Tibial nerve (tissue), 3 donors: Measurements from ENCODE around the gene C11orf86.
A peak's percentile ranks its signal among the peaks of the same experiment; 100 is the strongest.

ENCODE experiments used
- POLR2A ChIP-seq, 2 donors: fragments of 450-650 bp; IDR thresholded peaks; one replicate each; pipeline ENCODE4 v1.6.1; 2017; ENCODE audit warnings: antibody characterized with exemption in 2 of 2, mild to moderate bottlenecking in 2 of 2, moderate library complexity in 2 of 2
- TF ChIP-seq, protein P1 (sequence below), 5 experiments: fragments of 200-600 bp in 3 of 5; fragments of 450-650 bp in 2 of 5; sonication (generic) in 3 of 5; IDR thresholded peaks; one replicate each; pipeline ENCODE4 v1.5.1; 2016 to 2019; ENCODE audit warnings: antibody characterized with exemption in 5 of 5, mild to moderate bottlenecking in 3 of 5, moderate library complexity in 2 of 5

DNA sequence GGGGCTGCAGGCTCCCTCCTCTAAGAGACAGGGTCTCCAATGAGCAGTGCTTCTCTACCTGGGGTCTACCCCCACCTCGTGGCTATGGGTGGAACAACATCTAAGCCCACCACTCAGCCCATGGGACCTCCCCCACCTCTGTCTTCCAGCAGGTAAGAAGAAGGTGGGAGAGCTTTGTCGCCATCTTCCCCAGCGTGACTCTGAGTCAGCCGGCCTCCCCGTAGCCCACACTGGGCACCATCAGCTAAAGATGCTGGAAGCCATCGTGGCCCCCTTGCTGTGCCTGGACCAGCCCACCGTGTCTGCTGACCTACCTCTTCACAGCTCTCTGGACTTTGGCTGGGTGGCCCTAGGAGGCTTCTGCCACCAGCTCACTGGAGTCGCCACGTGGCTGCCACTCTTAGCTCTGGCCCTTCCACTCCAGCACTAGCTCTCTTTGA lies 944 bp downstream of the C11orf86 start:
- TF ChIP-seq, protein P1, sequence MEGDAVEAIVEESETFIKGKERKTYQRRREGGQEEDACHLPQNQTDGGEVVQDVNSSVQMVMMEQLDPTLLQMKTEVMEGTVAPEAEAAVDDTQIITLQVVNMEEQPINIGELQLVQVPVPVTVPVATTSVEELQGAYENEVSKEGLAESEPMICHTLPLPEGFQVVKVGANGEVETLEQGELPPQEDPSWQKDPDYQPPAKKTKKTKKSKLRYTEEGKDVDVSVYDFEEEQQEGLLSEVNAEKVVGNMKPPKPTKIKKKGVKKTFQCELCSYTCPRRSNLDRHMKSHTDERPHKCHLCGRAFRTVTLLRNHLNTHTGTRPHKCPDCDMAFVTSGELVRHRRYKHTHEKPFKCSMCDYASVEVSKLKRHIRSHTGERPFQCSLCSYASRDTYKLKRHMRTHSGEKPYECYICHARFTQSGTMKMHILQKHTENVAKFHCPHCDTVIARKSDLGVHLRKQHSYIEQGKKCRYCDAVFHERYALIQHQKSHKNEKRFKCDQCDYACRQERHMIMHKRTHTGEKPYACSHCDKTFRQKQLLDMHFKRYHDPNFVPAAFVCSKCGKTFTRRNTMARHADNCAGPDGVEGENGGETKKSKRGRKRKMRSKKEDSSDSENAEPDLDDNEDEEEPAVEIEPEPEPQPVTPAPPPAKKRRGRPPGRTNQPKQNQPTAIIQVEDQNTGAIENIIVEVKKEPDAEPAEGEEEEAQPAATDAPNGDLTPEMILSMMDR (IDR thresholded peaks at IDR 0.05): peak in 4 of 5 experiments; percentile 15 to 56 (median 36)
- TF ChIP-seq POLR2A (IDR thresholded peaks at IDR 0.05): no peak
